GM18526 (cell line): ENCODE measurements around the gene OR2M7.

ENCODE experiments used
- POLR2A ChIP-seq: IDR thresholded peaks from 3 replicates; pipeline ENCODE4 v1.6.1; 2011; ENCODE audit not compliant: insufficient read length; ENCODE audit errors: extremely low read depth

OR2M7 gene

GRCh38 chr1:248324468-248324867 lies at the start of gene OR2M7:
Gene OR2M7 (minus strand): TSS chr1:248324568. CDS start chr1:248324568, 0 bp downstream.
- TF ChIP-seq POLR2A: no peak

- no peak for TF ChIP-seq POLR2A
Measured at GRCh38 chr1:248373761-248374160, 49.4 kb upstream of the OR2M7 start.

GRCh38 chr1:248372394-248372793 lies 48.0 kb upstream of the OR2M7 start:
- no peak for TF ChIP-seq POLR2A

- no peak for TF ChIP-seq POLR2A
Measured at GRCh38 chr1:248366609-248367008, 42.2 kb upstream of the OR2M7 start.

- no peak for TF ChIP-seq POLR2A
Measured at GRCh38 chr1:248361121-248361715, 36.9 kb upstream of the OR2M7 start, which contains the start of gene OR2T4. Gene OR2T4 (plus strand): TSS chr1:248361665. CDS start chr1:248361665, 0 bp downstream.

- TF ChIP-seq POLR2A: no peak
Measured at GRCh38 chr1:248359415-248359814, 35.0 kb upstream of the OR2M7 start.

GRCh38 chr1:248348475-248348874 lies 24.1 kb upstream of the OR2M7 start, which contains the start of gene OR14C36:
Gene OR14C36 (plus strand): TSS chr1:248348775. CDS start chr1:248348775, 0 bp downstream.
- no peak for TF ChIP-seq POLR2A

- TF ChIP-seq POLR2A: no peak
Measured at GRCh38 chr1:248343451-248343850, 19.1 kb upstream of the OR2M7 start.

- TF ChIP-seq POLR2A: no peak
Measured at GRCh38 chr1:248316796-248317195, 7.6 kb downstream of the OR2M7 start.

GRCh38 chr1:248306103-248306502 lies 18.3 kb downstream of the OR2M7 start:
- no peak for TF ChIP-seq POLR2A

GRCh38 chr1:248303324-248303723 lies 21.0 kb downstream of the OR2M7 start, which contains the start of gene OR2T12:
Gene OR2T12 (minus strand): TSS chr1:248303424. CDS start chr1:248295578, 7,846 bp downstream.
- TF ChIP-seq POLR2A: no peak

GRCh38 chr1:248288391-248288790 lies 36.0 kb downstream of the OR2M7 start:
- TF ChIP-seq POLR2A: no peak

- TF ChIP-seq POLR2A: no peak
Measured at GRCh38 chr1:248277876-248278275, 46.5 kb downstream of the OR2M7 start, which contains the start of gene OR2T33. Gene OR2T33 (minus strand): TSS chr1:248277976. CDS start chr1:248273814, 4,162 bp downstream.
